Fibroblast of the aortic adventitia (primary cell): ENCODE measurements around the gene SH3GL1. TPM values are rescaled to one million over a fixed set of nuclear protein-coding genes. Genes with fewer than 3 reads are reported as not detected.

ENCODE experiments used
- DNase-seq: peaks from one replicate; pipeline ENCODE4 v3.0.0-alpha.2; 2010; ENCODE audit warnings: low read depth
- H3K4me3 ChIP-seq: 2 replicates; pipeline ENCODE4 v1.5.1; 2011; ENCODE audit warnings: low read depth, mild to moderate bottlenecking, control low read depth, low read length, moderate library complexity
- CTCF ChIP-seq: IDR thresholded peaks from 2 replicates; pipeline ENCODE4 v1.5.1; 2011; ENCODE audit warnings: mild to moderate bottlenecking, low read length, control low read depth, inconsistent platforms; ENCODE audit not compliant: insufficient read depth
- total RNA-seq: library from RNA; depleted of rRNA; stranded (reverse); fragments of >200 nt; gene quantifications from 2 replicates; pipeline ENCODE4 v1.2.3, GENCODE V29; 2012; ENCODE audit warnings: low replicate concordance

Gene SH3GL1
- total RNA-seq, 1 donor = 97.2 TPM

GRCh38 chr19:4374498-4375163, 25.7 kb downstream of the SH3GL1 start:
- DNase-seq = peak; percentile 92
- no peak overlapping the region for H3K4me3 ChIP-seq
- peak; percentile 45 for TF ChIP-seq CTCF

GRCh38 chr19:4373601-4374497, 26.5 kb downstream of the SH3GL1 start:
- peak; percentile 53 for DNase-seq
- TF ChIP-seq CTCF = no peak
- H3K4me3 ChIP-seq = peak overlapping the region; percentile 22

GRCh38 chr19:4373013-4373367, 27.4 kb downstream of the SH3GL1 start:
- no peak for DNase-seq
- TF ChIP-seq CTCF = no peak
- H3K4me3 ChIP-seq = no peak overlapping the region

GRCh38 chr19:4372165-4373012, 28.0 kb downstream of the SH3GL1 start:
- no peak for TF ChIP-seq CTCF
- no peak for DNase-seq
- H3K4me3 ChIP-seq = no peak overlapping the region

- no peak for TF ChIP-seq CTCF
- H3K4me3 ChIP-seq = no peak overlapping the region
- DNase-seq = no peak
Measured at GRCh38 chr19:4371247-4372164, 28.8 kb downstream of the SH3GL1 start.
